Left renal pelvis (tissue), 4 donors: ENCODE results near the gene OR10A7. TPM values are rescaled to one million over a fixed set of nuclear protein-coding genes. Genes with fewer than 3 reads are reported as not detected.
"Not testable (repeated sequence)": the region's sequence is repeated elsewhere in the genome, so short reads cannot be mapped to it uniquely, and the experiment has no call there.

Experiments used
- DNase-seq, 4 donors: peaks; one replicate each; pipeline ENCODE4 v3.0.0-alpha.2; 2013; ENCODE audit warnings: low read depth in 4 of 4, low spot score in 3 of 4
- polyA plus RNA-seq, 4 donors: library from polyadenylated mRNA; unstranded; fragments of 120-200 nt; gene quantifications; one replicate each; pipeline ENCODE4 v1.2.1, GENCODE V29; 2013; ENCODE audit not compliant: insufficient read length in 4 of 4

The OR10A7 gene
- polyA plus RNA-seq = not detected

GRCh38 chr12:55220725-55221124, at the start of gene OR10A7:
TSS of gene OR10A7 (plus strand) at chr12:55221025. CDS start at chr12:55221025, 0 bp downstream.
- no peak for DNase-seq

- DNase-seq = no peak
Observed at GRCh38 chr12:55171445-55171844, 49.4 kb upstream of the OR10A7 start.

DNA sequence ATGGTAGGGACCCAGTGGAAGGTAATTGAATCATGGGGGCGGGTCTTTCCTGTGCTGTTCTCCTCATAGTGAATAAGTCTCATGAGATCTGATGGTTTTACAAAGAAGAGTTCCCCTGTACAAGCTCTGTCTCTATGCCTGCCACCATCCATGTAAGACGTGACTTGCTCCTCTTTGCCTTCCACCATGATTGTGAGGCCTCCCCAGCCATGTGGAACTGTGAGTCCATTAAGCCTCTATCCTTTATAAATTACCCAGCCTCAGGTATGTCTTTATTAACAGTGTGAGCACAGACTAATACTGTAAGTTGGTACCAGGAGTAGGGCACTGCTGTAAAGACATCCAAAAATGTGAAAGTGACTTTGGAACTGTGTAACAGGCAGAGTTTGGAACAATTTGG, 49.0 kb upstream of the OR10A7 start:
- DNase-seq = not testable (repeated sequence)

DNA sequence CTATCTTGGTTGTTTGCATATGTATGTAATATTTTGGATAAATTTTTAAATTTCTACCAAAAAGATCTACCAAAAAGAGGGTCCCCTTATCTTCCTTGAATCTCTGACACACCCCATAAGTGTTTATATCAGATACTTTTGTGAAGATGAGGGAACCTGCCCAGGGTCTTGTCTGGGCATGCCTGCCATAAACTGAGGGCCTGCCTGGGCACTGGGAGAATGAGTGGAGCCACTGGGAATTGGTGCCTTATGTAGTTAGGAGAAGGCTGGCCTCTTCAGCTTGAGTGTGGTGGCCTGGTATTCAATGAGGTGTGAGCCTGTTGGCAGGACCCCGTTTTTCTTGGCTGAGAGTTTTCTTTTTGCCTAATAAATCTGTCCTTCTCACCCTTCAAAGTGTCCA, 48.1 kb upstream of the OR10A7 start:
- DNase-seq = no peak

- DNase-seq = no peak
Observed at GRCh38 chr12:55173456-55173855, 47.4 kb upstream of the OR10A7 start.

GRCh38 chr12:55188573-55188972, 32.3 kb upstream of the OR10A7 start:
- no peak for DNase-seq

GRCh38 chr12:55188974-55189556, 31.8 kb upstream of the OR10A7 start:
- DNase-seq = peak; percentile 53 to 62 (median 57)

DNA sequence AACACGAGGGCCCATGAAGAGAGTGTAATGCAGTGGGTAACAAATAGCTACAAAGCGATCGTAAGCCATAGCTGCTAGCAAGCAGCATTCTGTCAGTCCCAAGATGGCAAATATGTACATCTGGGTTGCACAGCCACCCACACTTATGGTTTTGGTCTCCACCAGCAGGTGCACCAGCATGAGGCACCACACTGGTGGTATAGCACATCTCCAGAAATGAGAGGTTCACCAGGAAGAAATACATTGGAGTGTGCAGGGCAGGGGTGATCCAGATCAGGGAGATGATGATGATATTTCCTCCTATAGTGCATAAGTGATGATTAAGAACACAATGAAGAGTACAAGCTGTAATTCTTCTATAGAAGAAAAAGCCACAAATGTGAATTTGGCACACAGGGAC, 26.4 kb upstream of the OR10A7 start:
- no peak for DNase-seq

DNA sequence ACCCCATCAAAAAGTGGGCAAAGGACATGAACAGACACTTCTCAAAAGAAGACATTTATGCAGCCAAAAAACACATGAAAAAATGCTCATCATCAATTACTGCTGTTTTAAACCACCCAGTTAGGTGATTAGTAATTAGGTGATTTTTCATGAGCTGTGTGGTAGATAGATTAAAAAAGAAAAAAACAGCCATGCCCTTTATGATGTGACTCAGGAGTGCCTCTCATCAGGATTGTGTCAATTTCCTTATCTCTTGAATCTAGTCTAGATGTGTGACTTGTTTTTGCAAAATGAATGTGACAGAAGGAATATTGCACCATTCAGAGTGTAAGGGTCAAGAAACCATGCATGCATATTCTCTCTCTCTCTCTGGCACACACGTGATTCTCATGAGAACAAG, 5.7 kb downstream of the OR10A7 start:
- DNase-seq = no peak

DNA sequence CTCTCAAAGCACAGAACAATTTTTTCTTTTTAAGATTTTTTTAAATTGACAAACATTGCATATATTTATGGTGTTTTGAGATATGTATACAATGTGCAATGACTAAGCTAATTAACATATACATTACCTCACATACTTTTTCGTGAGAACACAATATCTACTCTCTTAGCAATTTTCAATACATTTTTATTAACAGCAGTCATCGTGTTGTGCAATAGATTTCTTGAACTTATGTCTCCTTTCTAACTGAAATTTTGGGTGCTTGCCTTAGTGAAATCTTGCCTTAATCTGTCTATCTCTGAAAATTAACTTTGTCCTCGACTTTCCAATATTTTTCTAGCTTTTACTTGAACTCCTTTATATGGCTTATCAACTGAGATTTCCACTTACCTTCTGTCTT, 6.8 kb downstream of the OR10A7 start:
- DNase-seq = no peak

GRCh38 chr12:55244309-55244708, 23.5 kb downstream of the OR10A7 start, which contains the start of gene OR6C74:
TSS of gene OR6C74 (plus strand) at chr12:55244609. CDS start at chr12:55247288, 2,679 bp downstream.
- no peak for DNase-seq

GRCh38 chr12:55246159-55246558, 25.3 kb downstream of the OR10A7 start:
- no peak for DNase-seq

- no peak for DNase-seq
Observed at GRCh38 chr12:55250944-55251343, 30.1 kb downstream of the OR10A7 start.

GRCh38 chr12:55253281-55253680, 32.5 kb downstream of the OR10A7 start:
- DNase-seq = no peak

DNA sequence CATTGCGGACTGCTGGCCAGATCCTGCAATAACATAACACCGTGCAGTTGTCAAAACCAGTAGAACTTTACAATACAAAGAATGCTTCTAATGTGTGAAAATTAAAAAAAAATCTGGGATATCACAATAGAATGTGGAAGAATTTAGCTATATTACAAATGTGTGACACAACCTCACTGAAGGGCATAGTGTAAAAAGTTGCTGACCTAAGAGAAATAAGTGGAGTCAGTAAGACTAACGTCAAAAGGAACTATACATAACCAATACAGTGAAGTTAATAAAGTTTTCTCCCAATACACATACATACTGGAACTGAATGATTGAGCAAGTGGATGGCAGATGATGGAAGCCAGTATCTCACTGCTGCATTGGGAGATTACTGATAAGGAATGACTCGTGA, 36.0 kb downstream of the OR10A7 start:
- DNase-seq = no peak

- DNase-seq = no peak
Observed at GRCh38 chr12:55258303-55258702, 37.5 kb downstream of the OR10A7 start.

Other genes with a start within 250 kb of the OR10A7 start
- gene TESPA1, start 236.3 kb upstream of the OR10A7 start, polyA plus RNA-seq = under 1 TPM; 0.24 to 0.64 (median 0.47) TPM
- not detected for gene NEUROD4, start 201.1 kb upstream of the OR10A7 start, polyA plus RNA-seq
- gene OR9K2, start 94.6 kb upstream of the OR10A7 start, polyA plus RNA-seq = not detected
- gene OR6C74, start 23.6 kb downstream of the OR10A7 start, polyA plus RNA-seq = not detected
- not detected for gene OR6C6, start 75.5 kb downstream of the OR10A7 start, polyA plus RNA-seq
- gene OR6C1, start 93.3 kb downstream of the OR10A7 start, polyA plus RNA-seq = not detected
- gene OR6C3, start 109.7 kb downstream of the OR10A7 start, polyA plus RNA-seq = not detected
- under 1 TPM in 1 of 4 donors, not detected in 3; 0.04 TPM for gene OR6C75, start 141.9 kb downstream of the OR10A7 start, polyA plus RNA-seq
- gene OR6C65, start 179.5 kb downstream of the OR10A7 start, polyA plus RNA-seq = not detected
- not detected for gene OR6C76, start 205.2 kb downstream of the OR10A7 start, polyA plus RNA-seq
- gene OR6C2, start 223.1 kb downstream of the OR10A7 start, polyA plus RNA-seq = not detected
- not detected for gene OR6C70, start 249.1 kb downstream of the OR10A7 start, polyA plus RNA-seq